ENCODE measurements around the gene SRRM4.

Gene SRRM4

GRCh38 chr12:119047641-119048040, 66.3 kb downstream of the SRRM4 start:
- TF ChIP-seq CTCF (IDR thresholded peaks at IDR 0.05; ENCODE audit: borderline replicate concordance, insufficient read depth, low read depth, low read length): no peak
- no peak overlapping the region for H3K4me3 ChIP-seq (ENCODE audit: low read depth, low read length)

GRCh38 chr12:119050663-119051062, 69.3 kb downstream of the SRRM4 start:
- TF ChIP-seq CTCF (IDR thresholded peaks at IDR 0.05; ENCODE audit: borderline replicate concordance, insufficient read depth, low read depth, low read length): no peak
- no peak overlapping the region for H3K4me3 ChIP-seq (ENCODE audit: low read depth, low read length)

- no peak for TF ChIP-seq CTCF (IDR thresholded peaks at IDR 0.05; ENCODE audit: borderline replicate concordance, insufficient read depth, low read depth, low read length)
- H3K4me3 ChIP-seq (ENCODE audit: low read depth, low read length): no peak overlapping the region
Observed at GRCh38 chr12:119051474-119051873, 70.1 kb downstream of the SRRM4 start.

- no peak overlapping the region for H3K4me3 ChIP-seq (ENCODE audit: low read depth, low read length)
Observed at GRCh38 chr12:119052001-119052400, 70.7 kb downstream of the SRRM4 start.

GRCh38 chr12:119055977-119056376, 74.6 kb downstream of the SRRM4 start:
- TF ChIP-seq CTCF (IDR thresholded peaks at IDR 0.05; ENCODE audit: borderline replicate concordance, insufficient read depth, low read depth, low read length): no peak
- no peak overlapping the region for H3K4me3 ChIP-seq (ENCODE audit: low read depth, low read length)

More at GRCh38 chr12:119052001-119052400, 70.7 kb downstream of the SRRM4 start:
- TF ChIP-seq CTCF (IDR thresholded peaks at IDR 0.05; ENCODE audit: borderline replicate concordance, insufficient read depth, low read depth, low read length): no peak

- no peak for TF ChIP-seq CTCF (IDR thresholded peaks at IDR 0.05; ENCODE audit: borderline replicate concordance, insufficient read depth, low read depth, low read length)
- H3K4me3 ChIP-seq (ENCODE audit: low read depth, low read length): no peak overlapping the region
Observed at GRCh38 chr12:119060847-119061796, 79.8 kb downstream of the SRRM4 start.
